GM12891 (cell line): ENCODE data around the gene ARFRP1.
"Not testable (repeated sequence)": the region's sequence is repeated elsewhere in the genome, so short reads cannot be mapped to it uniquely, and the experiment has no call there.

Source experiments
- DNase-seq: peaks from one replicate; pipeline ENCODE4 v3.0.0; 2011; ENCODE audit warnings: low spot score; ENCODE audit not compliant: insufficient read length
- FAIRE-seq: peaks from 2 replicates; lab custom pipeline; 2011; peaks lifted over from hg19 to GRCh38; lab: Jason Lieb, UNC
- PAX5 ChIP-seq: IDR thresholded peaks from 2 replicates; pipeline ENCODE4 v1.6.1; 2011; ENCODE audit warnings: low read length, moderate library complexity, mild to moderate bottlenecking; ENCODE audit not compliant: insufficient read depth, severe bottlenecking
- POLR2A ChIP-seq: IDR thresholded peaks from 2 replicates; pipeline ENCODE4 v1.6.1; 2011; ENCODE audit warnings: low read depth, low read length, control low read depth
- POLR2AphosphoS5 ChIP-seq: IDR thresholded peaks from 2 replicates; pipeline ENCODE4 v1.6.1; 2011; ENCODE audit warnings: low read depth, low read length, control low read depth
- POU2F2 ChIP-seq: IDR thresholded peaks from 2 replicates; pipeline ENCODE4 v1.6.1; 2011; ENCODE audit warnings: low read depth, mild to moderate bottlenecking, control low read depth, low read length, moderate library complexity
- SPI1 ChIP-seq: IDR thresholded peaks from 2 replicates; pipeline ENCODE4 v1.6.1; 2011; ENCODE audit warnings: low read depth, low read length, control low read depth
- TAF1 ChIP-seq: IDR thresholded peaks from 2 replicates; pipeline ENCODE4 v1.6.1; 2011; ENCODE audit warnings: low read depth, low read length, control low read depth

The ARFRP1 gene

DNA sequence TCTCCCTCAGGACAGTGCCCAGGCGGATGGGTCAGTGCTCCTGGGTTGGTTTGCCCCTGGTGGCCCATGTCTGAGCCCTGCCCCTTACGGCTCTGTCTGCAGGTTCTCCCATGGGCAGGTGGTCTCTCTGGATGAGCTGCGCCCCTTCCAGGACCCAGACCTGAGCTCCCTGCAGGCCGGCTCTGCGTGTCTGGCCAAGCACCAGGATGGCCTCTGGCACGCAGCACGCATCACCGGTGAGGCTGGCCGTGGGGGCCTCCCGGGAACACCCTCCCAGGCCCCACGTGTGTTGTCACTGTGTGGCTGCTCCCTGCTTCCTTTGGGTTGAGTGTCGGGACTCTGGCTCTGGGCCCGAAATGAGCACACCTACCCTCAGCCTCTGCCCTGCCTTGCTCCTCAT lies 25.3 kb upstream of the ARFRP1 start:
- no peak for FAIRE-seq
- DNase-seq: no peak
- TF ChIP-seq PAX5: no peak
- no peak for TF ChIP-seq TAF1
- TF ChIP-seq POLR2AphosphoS5: no peak
- no peak for TF ChIP-seq POU2F2
- no peak for TF ChIP-seq POLR2A
- TF ChIP-seq SPI1: no peak

GRCh38 chr20:63732118-63733095 lies 24.6 kb upstream of the ARFRP1 start:
- peak; percentile 85 for FAIRE-seq
- TF ChIP-seq SPI1 (no peak), TAF1 (no peak), POU2F2 (0 out of 2 replicates have a peak, but pooled peaks have one; percentile 13), POLR2A (no peak), POLR2AphosphoS5 (peak; percentile 58)
- DNase-seq: no peak

DNA sequence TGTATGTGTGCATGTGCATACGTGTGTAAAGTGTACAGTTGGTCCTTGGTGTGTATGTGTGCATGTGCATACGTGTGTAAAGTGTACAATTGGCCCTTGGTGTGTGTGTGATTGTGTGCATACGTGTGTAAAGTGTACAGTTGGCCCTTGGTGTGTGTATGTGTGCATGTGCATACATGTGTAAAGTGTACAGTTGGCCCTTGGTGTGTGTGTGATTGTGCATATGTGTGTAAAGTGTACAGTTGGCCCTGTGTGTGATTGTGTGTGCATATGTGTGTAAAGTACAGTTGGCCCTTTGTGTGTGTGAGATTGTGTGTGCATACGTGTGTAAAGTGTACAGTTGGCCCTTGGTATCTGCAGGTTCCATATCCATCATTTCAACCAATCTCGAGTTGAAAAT lies 23.6 kb upstream of the ARFRP1 start:
- FAIRE-seq (no peak), DNase-seq (no peak)
- TF ChIP-seq POLR2AphosphoS5: 0 out of 2 replicates have a peak, but pooled peaks have one; percentile 9
- TF ChIP-seq POU2F2: no peak
- TF ChIP-seq PAX5: no peak
- no peak for TF ChIP-seq SPI1
- TF ChIP-seq TAF1: no peak

DNA sequence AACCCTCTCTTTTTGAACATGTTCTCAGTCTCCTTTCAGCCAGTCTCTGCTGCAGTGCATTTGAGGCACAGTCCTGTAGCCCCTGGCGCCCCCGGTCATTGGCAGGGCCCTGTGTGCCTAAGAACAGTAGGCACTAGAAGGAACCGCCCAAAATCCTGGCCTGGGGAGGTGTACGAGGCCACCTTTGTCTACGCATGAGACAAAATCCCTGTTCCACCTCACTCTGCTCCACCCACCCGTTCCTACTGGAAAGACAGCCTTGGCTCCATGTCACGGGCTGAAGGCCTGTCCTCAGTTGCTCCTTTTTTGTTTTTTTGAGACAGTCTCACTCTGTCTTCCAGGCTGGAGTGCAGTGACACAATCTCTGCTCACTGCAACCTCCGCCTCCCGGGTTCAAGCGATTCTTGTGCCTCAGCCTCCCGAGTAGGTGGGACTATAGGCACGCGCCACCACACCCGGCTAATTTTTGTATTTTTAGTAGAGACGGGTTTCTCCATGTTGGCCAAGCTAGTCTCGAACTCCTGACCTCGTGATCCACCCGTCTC lies 22.5 kb upstream of the ARFRP1 start:
- FAIRE-seq, DNase-seq: not testable (repeated sequence)

DNA sequence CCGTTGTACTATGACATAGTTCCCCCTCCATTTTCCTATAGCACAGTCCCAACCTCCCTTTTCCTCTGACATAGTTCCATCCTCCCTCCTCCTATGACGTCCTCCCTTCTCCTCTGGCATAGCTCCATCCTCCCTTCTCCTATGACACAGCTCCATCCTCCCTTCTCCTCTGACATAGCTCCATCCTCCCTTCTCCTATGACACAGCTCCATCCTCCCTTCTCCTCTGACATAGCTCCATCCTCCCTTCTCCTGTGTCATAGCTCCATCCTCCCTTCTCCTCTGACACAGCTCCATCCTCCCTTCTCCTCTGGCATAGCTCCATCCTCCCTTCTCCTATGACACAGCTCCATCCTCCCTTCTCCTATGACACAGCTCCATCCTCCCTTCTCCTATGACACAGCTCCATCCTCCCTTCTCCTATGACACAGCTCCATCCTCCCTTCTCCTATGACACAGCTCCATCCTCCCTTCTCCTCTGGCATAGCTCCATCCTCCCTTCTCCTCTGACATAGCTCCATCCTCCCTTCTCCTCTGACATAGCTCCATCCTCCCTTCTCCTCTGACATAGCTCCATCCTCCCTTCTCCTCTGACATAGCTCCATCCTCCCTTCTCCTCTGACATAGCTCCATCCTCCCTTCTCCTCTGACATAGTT lies 15.3 kb upstream of the ARFRP1 start:
- not testable (repeated sequence) for DNase-seq, FAIRE-seq

DNA sequence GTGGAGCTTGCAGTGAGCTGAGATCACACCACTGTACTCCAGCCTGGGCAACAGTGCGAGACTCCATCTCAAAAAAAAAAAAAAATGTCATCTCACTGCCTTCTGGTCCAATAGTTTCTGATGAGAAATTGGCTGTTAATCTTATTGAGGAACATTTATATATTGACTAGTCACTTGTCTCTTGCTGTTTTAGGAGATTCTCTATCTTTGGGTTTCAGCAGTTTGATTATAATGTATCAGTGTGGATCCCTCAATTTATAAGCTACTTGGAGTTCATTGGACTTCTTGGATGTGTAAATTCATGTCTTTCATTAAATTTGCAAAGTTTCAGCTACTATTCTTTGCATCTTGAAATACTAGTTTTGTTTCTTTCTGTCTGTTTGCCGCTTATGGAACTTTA lies 11.2 kb upstream of the ARFRP1 start:
- no peak for DNase-seq
- TF ChIP-seq POU2F2 (no peak), PAX5 (no peak), TAF1 (no peak), POLR2AphosphoS5 (no peak), SPI1 (no peak), POLR2A (no peak)
- no peak for FAIRE-seq

GRCh38 chr20:63714858-63715257 lies 7.1 kb upstream of the ARFRP1 start:
- no peak for TF ChIP-seq POU2F2
- no peak for TF ChIP-seq SPI1
- TF ChIP-seq TAF1: no peak
- no peak for TF ChIP-seq PAX5
- TF ChIP-seq POLR2A: no peak
- no peak for TF ChIP-seq POLR2AphosphoS5
- DNase-seq (no peak), FAIRE-seq (no peak)

GRCh38 chr20:63712191-63712590 lies 4.4 kb upstream of the ARFRP1 start:
- no peak for TF ChIP-seq SPI1
- TF ChIP-seq POLR2A: no peak
- no peak for TF ChIP-seq PAX5
- no peak for TF ChIP-seq POU2F2
- no peak for TF ChIP-seq TAF1
- TF ChIP-seq POLR2AphosphoS5: no peak
- FAIRE-seq (no peak), DNase-seq (no peak)

GRCh38 chr20:63711085-63711645 lies 3.4 kb upstream of the ARFRP1 start:
- no peak for DNase-seq
- TF ChIP-seq TAF1 (no peak), POU2F2 (no peak), POLR2AphosphoS5 (no peak), POLR2A (no peak), SPI1 (no peak), PAX5 (no peak)
- no peak for FAIRE-seq

DNA sequence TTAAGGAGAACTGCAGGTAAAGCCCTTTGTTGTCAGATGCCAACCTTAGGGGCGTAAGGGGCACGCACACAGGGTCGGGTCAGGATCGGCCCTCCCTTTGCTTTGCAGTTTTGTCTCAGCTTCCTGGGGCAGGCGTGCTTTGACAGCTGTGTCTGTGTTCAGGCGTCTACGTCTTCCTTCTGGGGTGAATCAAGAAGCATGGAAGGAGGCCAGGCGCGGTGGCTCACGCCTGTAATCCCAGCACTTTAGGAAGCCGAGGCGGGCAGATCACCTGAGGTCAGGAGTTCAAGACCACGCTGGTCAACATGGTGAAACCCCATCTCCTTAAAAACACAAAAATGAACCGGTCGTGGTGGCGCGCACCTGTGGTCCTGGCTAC lies 1.4 kb upstream of the ARFRP1 start:
- no peak for DNase-seq
- no peak for FAIRE-seq
- TF ChIP-seq POLR2AphosphoS5: no peak
- no peak for TF ChIP-seq POLR2A
- no peak for TF ChIP-seq TAF1
- TF ChIP-seq POU2F2: no peak
- TF ChIP-seq PAX5: no peak
- no peak for TF ChIP-seq SPI1
